Measurements from ENCODE around the gene RNF220.
A peak's percentile ranks its signal among the peaks of the same experiment; 100 is the strongest.

The RNF220 gene

DNA sequence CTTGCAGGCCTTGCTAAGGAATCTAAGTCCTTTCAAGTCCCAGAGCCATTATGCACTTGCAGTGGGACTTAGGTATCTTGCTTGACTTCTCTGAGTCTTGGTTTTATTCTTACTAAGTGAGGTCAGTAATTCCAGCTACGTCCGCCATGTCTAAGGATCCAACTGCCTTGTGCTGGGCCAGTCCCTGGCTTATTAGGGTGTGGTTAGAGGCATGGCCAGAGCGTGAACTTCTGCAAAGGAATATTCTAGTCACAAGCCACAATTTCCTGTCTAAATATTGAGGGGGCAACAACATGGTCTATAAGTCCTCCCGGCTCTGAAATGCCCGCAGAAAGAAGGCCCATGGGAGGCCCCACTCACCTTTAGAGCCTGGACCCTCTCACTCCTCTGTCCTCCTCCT, 186.3 kb downstream of the RNF220 start:
- no peaks in the 10 kb centered on the region for H3K36me3 ChIP-seq (replicated peaks)
- DNase-seq, result no peak
- TF ChIP-seq, protein P1, sequence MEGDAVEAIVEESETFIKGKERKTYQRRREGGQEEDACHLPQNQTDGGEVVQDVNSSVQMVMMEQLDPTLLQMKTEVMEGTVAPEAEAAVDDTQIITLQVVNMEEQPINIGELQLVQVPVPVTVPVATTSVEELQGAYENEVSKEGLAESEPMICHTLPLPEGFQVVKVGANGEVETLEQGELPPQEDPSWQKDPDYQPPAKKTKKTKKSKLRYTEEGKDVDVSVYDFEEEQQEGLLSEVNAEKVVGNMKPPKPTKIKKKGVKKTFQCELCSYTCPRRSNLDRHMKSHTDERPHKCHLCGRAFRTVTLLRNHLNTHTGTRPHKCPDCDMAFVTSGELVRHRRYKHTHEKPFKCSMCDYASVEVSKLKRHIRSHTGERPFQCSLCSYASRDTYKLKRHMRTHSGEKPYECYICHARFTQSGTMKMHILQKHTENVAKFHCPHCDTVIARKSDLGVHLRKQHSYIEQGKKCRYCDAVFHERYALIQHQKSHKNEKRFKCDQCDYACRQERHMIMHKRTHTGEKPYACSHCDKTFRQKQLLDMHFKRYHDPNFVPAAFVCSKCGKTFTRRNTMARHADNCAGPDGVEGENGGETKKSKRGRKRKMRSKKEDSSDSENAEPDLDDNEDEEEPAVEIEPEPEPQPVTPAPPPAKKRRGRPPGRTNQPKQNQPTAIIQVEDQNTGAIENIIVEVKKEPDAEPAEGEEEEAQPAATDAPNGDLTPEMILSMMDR (IDR thresholded peaks at IDR 0.05; ENCODE audit: low read depth, low read length, missing control alignments), result no peak
- peaks cover 2% of the 10 kb centered on the region for H3K27me3 ChIP-seq (replicated peaks)
- H3K27ac ChIP-seq, result no peak overlapping the region
- in situ Hi-C loops (cut with HindIII; ENCODE audit: low pct_ligation_motif_present, low sequenced_read_pairs), result no loop called here
- no peak overlapping the region for H3K4me3 ChIP-seq (ENCODE audit: low read depth, low read length)

DNA sequence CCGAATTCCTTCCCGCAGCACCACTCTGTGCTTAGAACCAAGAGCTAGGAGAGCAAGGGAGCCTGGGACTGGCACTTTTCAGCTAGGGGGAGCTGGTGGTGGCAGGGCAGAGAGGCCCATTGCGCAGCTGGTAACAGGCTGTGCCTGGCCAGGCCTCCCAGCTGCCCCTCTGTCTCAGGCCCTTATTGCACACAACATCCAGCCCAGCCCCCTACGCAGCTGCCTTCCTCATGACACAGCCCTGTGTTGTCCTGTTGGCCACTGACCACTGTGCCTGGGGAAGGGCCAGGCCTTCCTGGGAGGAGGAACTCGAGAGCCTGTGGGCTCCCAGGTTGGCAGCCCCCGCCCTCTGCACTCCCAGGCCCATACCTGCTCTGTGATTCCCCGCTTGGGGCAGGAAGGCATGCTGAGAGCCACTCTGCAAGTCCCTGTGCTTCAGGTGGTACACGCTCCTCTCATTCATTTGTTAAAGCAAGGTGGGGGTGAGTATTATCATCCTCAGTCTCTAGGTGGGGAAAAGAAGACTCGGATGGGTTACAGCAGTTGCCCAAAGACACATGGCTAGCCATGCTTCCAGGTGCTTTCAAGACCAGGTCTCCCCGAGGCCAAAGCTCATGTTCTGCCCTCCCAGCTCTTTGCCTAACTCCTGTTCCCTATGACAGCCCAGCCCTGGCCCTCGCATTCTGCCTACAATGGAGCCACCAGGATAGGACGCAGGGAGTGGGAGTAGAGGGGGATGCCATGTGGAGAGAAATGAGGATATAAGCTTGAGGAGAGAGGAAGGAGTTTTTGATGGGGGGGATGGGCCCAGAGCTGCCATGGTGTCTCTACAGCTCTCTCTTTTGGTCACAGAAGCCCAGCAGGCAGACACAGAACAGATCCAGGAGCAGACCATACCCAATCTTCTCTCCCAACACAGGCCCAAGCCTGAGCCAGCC, 187.4 kb downstream of the RNF220 start:
- no peak for DNase-seq
- in situ Hi-C loops (cut with HindIII; ENCODE audit: low pct_ligation_motif_present, low sequenced_read_pairs), result no loop called here
- no peak overlapping the region for H3K27ac ChIP-seq
- H3K27me3 ChIP-seq (replicated peaks), result peaks cover 6% of the 10 kb centered on the region
- no peak overlapping the region for H3K4me3 ChIP-seq (ENCODE audit: low read depth, low read length)
- no peaks in the 10 kb centered on the region for H3K36me3 ChIP-seq (replicated peaks)
- TF ChIP-seq, protein P1 (IDR thresholded peaks at IDR 0.05; ENCODE audit: low read depth, low read length, missing control alignments), result no peak

DNA sequence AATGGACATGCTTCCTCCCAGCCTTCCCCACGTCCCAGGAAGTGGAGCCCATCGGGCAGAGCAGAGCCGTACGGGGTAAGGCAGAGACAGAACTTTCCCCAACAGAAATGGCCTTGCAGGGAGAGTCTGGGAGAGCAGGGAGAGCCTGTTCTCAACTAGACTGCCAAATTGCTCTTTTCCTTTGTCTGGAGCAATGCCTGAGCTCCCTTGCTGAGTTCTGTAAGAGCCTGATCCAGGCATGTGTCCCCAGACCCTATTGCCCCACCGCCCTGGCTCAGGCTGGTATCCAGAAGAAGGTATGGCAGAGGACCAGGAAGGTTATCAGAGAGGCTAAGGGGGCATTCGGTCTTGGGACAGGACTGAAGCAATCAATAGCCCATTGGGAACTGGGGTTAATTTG, 189.3 kb downstream of the RNF220 start:
- Histone ChIP-seq H3K27ac (no peak overlapping the region), H3K4me3 (ENCODE audit: low read depth, low read length) (no peak overlapping the region), H3K36me3 (replicated peaks) (no peaks in the 10 kb centered on the region), H3K27me3 (replicated peaks) (peaks cover 10% of the 10 kb centered on the region)
- TF ChIP-seq, protein P1 (IDR thresholded peaks at IDR 0.05; ENCODE audit: low read depth, low read length, missing control alignments), result no peak
- DNase-seq, result no peak
- in situ Hi-C loops (cut with HindIII; ENCODE audit: low pct_ligation_motif_present, low sequenced_read_pairs), result no loop called here

DNA sequence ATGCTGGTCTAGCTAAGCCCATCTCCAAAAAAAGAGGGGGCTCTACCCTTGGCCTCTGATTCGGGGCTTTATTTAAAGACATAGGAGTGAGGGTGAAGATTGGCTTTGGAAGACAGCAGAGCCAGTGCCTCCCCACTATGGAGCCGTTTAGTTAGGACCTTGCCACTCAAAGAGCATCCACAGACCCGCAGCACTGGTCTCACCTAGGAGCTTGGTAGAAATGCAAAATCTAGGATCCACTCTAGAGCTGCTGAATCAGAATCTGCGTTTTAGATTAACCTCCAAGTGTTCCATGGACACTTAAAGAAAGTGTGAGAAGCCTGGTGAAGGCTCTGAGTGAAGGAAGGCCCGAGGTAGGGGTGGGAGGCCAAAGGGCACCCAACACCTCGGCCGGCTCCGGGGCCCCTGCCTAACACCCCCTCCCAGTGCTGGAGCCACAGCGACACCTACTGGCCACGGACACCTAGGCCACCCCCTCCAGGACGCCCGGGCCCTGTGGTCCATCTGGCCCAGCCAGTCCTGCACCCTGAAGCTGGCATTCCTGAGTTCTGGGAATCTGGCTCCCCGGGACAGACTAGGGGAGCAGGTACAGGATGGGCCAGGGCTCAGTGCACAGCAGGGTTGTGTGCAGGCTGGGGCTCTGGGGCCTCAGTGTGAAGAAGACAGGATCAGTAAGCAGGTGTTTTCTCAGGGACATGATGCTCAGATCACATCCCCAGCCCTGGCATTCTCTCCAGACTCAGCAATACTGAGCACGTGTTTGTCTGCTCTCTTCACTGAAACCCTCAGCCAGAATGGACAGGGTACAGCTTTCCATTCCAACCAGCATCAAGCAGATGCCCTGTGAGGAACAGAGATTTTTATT, 190.0 kb downstream of the RNF220 start:
- in situ Hi-C loops (cut with HindIII; ENCODE audit: low pct_ligation_motif_present, low sequenced_read_pairs), result no loop called here
- Histone ChIP-seq H3K36me3 (replicated peaks) (no peaks in the 10 kb centered on the region), H3K4me3 (ENCODE audit: low read depth, low read length) (no peak overlapping the region), H3K27ac (no peak overlapping the region), H3K27me3 (replicated peaks) (peaks cover 17% of the 10 kb centered on the region)
- TF ChIP-seq, protein P1 (IDR thresholded peaks at IDR 0.05; ENCODE audit: low read depth, low read length, missing control alignments), result peak; percentile 97
- peak; percentile 46 for DNase-seq

DNA sequence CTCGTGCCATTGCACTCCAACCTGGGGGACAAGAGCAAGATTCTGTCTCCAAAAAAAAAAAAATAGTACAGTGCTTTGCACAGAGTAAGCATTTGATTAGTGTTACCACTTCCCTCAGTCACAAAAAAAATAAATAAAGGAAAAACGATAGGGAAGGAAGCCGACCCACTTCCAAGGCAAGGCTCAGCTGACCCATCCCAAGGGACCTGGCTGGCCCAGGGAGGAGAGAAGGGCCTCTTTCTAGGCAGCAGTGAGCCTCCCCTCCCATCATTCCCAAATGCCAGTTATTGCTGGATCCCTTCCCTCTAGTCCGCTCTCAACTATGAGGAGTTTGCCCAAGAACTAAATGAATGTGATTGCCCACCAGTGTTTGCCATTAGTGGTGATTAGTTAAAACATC, 191.5 kb downstream of the RNF220 start:
- in situ Hi-C loops (cut with HindIII; ENCODE audit: low pct_ligation_motif_present, low sequenced_read_pairs), result no loop called here
- TF ChIP-seq, protein P1 (IDR thresholded peaks at IDR 0.05; ENCODE audit: low read depth, low read length, missing control alignments), result no peak

More for the DNA sequence above, 191.5 kb downstream of the RNF220 start:
- Histone ChIP-seq H3K27me3 (replicated peaks) (peaks cover 27% of the 10 kb centered on the region), H3K4me3 (ENCODE audit: low read depth, low read length) (no peak overlapping the region), H3K36me3 (replicated peaks) (no peaks in the 10 kb centered on the region), H3K27ac (no peak overlapping the region)
- DNase-seq, result no peak
